Measurements from ENCODE around the gene DDX28.

Gene DDX28

DNA sequence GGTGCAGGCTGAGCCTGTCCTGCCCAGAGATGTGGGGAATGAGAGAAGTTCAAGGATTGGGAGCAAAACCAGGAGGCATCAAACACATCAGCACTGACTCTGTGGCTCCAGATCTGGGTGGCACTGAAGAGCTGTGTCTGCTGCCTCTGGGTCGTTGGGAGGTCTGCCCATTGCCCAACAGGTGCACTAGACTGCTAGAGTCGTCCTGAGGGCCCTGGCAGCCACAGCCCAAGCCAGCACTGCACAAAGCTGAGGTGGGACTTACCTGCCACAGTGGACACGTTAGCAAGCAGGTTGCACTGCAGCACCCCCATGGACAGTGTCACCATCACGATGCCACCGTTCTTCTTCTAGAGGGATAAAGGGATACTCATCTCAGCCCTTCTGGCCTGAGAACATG is 46.0 kb downstream of the DDX28 start:
- no peak for TF ChIP-seq FOXP2 (optimal IDR thresholded peaks at IDR 0.05; ENCODE audit: borderline replicate concordance, extremely low read depth, extremely low read length, insufficient read depth)
- TF ChIP-seq SIN3A (IDR thresholded peaks at IDR 0.05; ENCODE audit: borderline replicate concordance, insufficient read depth, low read length): no peak
- TF ChIP-seq TAF1 (IDR thresholded peaks at IDR 0.05; ENCODE audit: borderline replicate concordance, insufficient read depth, low read length): no peak
- TF ChIP-seq, protein P1, sequence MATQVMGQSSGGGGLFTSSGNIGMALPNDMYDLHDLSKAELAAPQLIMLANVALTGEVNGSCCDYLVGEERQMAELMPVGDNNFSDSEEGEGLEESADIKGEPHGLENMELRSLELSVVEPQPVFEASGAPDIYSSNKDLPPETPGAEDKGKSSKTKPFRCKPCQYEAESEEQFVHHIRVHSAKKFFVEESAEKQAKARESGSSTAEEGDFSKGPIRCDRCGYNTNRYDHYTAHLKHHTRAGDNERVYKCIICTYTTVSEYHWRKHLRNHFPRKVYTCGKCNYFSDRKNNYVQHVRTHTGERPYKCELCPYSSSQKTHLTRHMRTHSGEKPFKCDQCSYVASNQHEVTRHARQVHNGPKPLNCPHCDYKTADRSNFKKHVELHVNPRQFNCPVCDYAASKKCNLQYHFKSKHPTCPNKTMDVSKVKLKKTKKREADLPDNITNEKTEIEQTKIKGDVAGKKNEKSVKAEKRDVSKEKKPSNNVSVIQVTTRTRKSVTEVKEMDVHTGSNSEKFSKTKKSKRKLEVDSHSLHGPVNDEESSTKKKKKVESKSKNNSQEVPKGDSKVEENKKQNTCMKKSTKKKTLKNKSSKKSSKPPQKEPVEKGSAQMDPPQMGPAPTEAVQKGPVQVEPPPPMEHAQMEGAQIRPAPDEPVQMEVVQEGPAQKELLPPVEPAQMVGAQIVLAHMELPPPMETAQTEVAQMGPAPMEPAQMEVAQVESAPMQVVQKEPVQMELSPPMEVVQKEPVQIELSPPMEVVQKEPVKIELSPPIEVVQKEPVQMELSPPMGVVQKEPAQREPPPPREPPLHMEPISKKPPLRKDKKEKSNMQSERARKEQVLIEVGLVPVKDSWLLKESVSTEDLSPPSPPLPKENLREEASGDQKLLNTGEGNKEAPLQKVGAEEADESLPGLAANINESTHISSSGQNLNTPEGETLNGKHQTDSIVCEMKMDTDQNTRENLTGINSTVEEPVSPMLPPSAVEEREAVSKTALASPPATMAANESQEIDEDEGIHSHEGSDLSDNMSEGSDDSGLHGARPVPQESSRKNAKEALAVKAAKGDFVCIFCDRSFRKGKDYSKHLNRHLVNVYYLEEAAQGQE (IDR thresholded peaks at IDR 0.05; ENCODE audit: insufficient read depth in 1 of 2, low read depth in 2 of 2, low read length in 2 of 2): no peak

DNA sequence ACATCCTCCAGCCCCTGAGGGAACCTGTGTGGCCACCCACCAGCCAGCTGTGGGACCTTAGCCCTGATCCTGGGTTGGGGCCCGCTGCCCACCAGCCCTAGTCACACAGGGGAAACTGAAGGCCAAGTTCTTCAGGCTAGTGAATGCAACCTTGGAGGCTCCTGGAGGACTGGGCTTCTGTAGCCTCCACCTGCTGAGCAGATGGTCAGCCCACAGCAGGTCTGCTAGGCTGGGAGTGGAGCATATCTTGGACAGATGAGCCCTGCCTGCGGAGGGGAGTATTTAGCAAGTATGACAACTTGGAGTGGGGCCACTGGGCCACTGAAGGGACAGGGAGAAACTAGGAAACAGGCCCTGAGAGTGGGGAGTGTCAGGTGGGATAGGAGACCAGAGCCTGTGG is 46.8 kb downstream of the DDX28 start:
- TF ChIP-seq, protein P1 (IDR thresholded peaks at IDR 0.05; ENCODE audit: insufficient read depth in 1 of 2, low read depth in 2 of 2, low read length in 2 of 2): no peak
- TF ChIP-seq POLR2AphosphoS5 (IDR thresholded peaks at IDR 0.05; ENCODE audit: low read depth, low read length) (no peak), FOXP2 (optimal IDR thresholded peaks at IDR 0.05; ENCODE audit: borderline replicate concordance, extremely low read depth, extremely low read length, insufficient read depth) (no peak), TAF1 (IDR thresholded peaks at IDR 0.05; ENCODE audit: borderline replicate concordance, insufficient read depth, low read length) (no peak), SIN3A (IDR thresholded peaks at IDR 0.05; ENCODE audit: borderline replicate concordance, insufficient read depth, low read length) (no peak)

DNA sequence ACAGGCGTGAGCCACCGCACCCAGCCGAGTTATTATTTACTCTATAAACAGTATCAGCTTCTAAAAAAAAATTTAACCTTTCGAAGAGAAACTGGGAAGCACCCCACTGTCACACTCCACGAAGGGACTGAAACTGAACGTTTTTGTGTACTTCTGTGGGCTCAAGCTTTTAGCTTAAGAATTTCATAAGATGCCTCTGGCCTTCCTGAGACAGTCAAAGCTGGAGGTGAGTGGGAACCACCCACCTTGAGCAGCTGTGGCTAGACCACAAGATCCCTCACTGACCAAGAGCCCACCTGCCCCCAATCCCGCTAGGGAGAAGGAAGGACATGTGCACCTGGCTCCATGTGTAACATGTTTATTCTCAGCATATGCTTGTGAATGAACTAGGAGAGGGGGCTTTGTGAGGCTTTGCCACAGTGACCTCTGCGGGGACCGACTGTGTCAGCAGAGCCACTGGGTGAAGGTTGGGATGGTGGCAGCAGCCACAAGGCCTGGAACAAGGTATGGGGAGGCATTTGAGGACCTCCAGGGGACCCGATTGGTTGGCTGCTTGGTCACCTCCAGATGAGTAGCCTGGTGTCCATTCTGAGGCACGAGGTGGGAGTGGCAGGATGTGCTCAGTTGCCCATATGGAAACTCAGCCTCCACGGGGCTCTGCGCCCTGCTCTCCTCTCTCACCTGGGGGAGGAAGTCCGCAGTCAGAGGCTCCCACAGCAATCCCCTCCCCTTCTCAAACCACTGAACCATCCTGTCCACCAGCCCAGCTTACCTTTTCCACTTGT is 47.5 kb downstream of the DDX28 start:
- no peak for TF ChIP-seq POLR2AphosphoS5 (IDR thresholded peaks at IDR 0.05; ENCODE audit: low read depth, low read length)
- TF ChIP-seq SIN3A (IDR thresholded peaks at IDR 0.05; ENCODE audit: borderline replicate concordance, insufficient read depth, low read length): no peak
- TF ChIP-seq, protein P1 (IDR thresholded peaks at IDR 0.05; ENCODE audit: insufficient read depth in 1 of 2, low read depth in 2 of 2, low read length in 2 of 2): no peak
- no peak for TF ChIP-seq TAF1 (IDR thresholded peaks at IDR 0.05; ENCODE audit: borderline replicate concordance, insufficient read depth, low read length)
- no peak for TF ChIP-seq FOXP2 (optimal IDR thresholded peaks at IDR 0.05; ENCODE audit: borderline replicate concordance, extremely low read depth, extremely low read length, insufficient read depth)

DNA sequence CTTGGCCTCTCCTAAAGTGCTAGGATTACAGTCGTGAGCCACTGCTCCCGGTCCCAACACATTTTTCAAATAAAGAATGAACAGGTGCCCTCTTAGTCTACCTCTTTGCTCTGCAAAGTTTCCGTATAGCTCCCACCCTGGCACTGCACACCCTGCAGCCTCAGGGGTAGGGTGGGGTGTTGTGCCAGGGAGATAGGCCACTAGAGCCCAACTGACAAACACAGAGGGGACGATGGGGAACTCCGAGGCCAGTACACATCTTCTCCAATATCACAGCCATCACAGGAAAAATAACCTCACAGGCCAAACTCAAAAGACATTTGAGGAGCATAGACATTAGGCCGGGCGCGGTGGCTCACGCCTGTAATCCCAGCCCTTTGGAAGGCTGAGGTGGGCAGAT is 51.9 kb downstream of the DDX28 start:
- no peak for TF ChIP-seq FOXP2 (optimal IDR thresholded peaks at IDR 0.05; ENCODE audit: borderline replicate concordance, extremely low read depth, extremely low read length, insufficient read depth)
- TF ChIP-seq POLR2AphosphoS5 (IDR thresholded peaks at IDR 0.05; ENCODE audit: low read depth, low read length): no peak
- TF ChIP-seq, protein P1 (IDR thresholded peaks at IDR 0.05; ENCODE audit: insufficient read depth in 1 of 2, low read depth in 2 of 2, low read length in 2 of 2): no peak
- no peak for TF ChIP-seq SIN3A (IDR thresholded peaks at IDR 0.05; ENCODE audit: borderline replicate concordance, insufficient read depth, low read length)
- no peak for TF ChIP-seq TAF1 (IDR thresholded peaks at IDR 0.05; ENCODE audit: borderline replicate concordance, insufficient read depth, low read length)
